SU-DHL-6 (cell line): ENCODE data around the gene ADAMTS17.

ENCODE experiments used
- EZH2phosphoT487 ChIP-seq: fragments of 200-600 bp; sonication (generic), shearing (Covaris generic); conservative IDR thresholded peaks from 2 replicates; pipeline ENCODE4 v1.6.1; 2018; ENCODE audit warnings: mild to moderate bottlenecking, antibody characterized with exemption, low read length, moderate library complexity, mixed read lengths
- TF ChIP-seq, protein P1 (sequence below): fragments of 200-600 bp; sonication (generic); IDR thresholded peaks from one replicate; pipeline ENCODE4 v1.5.1; 2017; ENCODE audit warnings: antibody characterized with exemption, mild to moderate bottlenecking, low read length, moderate library complexity; ENCODE audit not compliant: insufficient read depth, poor library complexity, severe bottlenecking

DNA sequence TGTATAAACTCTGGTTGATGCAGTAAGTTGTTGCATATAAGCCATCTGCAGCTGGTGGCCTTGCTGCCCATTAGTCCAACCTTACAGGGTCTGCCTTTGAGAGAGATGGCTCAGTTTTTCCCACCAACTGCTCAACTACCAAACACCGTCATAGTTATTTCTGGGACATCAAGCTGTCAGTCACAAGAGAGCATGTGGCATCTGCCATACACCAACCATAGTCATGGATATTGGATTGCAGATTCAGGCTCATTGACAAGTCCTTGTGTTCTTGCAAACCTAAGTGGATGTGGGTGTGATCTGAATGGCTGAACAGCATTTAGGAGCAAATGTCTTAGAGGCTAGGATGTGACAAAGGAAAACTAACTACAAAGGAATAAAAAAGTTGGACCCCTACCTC is 137.6 kb downstream of the ADAMTS17 start:
- TF ChIP-seq, protein P1, sequence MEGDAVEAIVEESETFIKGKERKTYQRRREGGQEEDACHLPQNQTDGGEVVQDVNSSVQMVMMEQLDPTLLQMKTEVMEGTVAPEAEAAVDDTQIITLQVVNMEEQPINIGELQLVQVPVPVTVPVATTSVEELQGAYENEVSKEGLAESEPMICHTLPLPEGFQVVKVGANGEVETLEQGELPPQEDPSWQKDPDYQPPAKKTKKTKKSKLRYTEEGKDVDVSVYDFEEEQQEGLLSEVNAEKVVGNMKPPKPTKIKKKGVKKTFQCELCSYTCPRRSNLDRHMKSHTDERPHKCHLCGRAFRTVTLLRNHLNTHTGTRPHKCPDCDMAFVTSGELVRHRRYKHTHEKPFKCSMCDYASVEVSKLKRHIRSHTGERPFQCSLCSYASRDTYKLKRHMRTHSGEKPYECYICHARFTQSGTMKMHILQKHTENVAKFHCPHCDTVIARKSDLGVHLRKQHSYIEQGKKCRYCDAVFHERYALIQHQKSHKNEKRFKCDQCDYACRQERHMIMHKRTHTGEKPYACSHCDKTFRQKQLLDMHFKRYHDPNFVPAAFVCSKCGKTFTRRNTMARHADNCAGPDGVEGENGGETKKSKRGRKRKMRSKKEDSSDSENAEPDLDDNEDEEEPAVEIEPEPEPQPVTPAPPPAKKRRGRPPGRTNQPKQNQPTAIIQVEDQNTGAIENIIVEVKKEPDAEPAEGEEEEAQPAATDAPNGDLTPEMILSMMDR, result no peak
- TF ChIP-seq EZH2phosphoT487, result no peak
